ENCODE results near the gene CELSR1.

The CELSR1 gene

GRCh38 chr22:46392137-46392844 lies 145.1 kb downstream of the CELSR1 start:
- no peak for DNase-seq

GRCh38 chr22:46391486-46392136 lies 145.8 kb downstream of the CELSR1 start:
- no peak for DNase-seq

- no peak for DNase-seq
These were observed 146.6 kb downstream of the CELSR1 start for GRCh38 chr22:46390652-46391301.

GRCh38 chr22:46390105-46390651 lies 147.2 kb downstream of the CELSR1 start:
- DNase-seq = no peak

GRCh38 chr22:46389081-46389480 lies 148.3 kb downstream of the CELSR1 start:
- DNase-seq = no peak

GRCh38 chr22:46388647-46389046 lies 148.8 kb downstream of the CELSR1 start:
- no peak for DNase-seq

- DNase-seq = no peak
These were observed 149.7 kb downstream of the CELSR1 start for GRCh38 chr22:46387748-46388147.

GRCh38 chr22:46386312-46386711 lies 151.1 kb downstream of the CELSR1 start:
- DNase-seq = no peak

GRCh38 chr22:46382524-46382923 lies 154.9 kb downstream of the CELSR1 start:
- no peak for DNase-seq

GRCh38 chr22:46381731-46382130 lies 155.7 kb downstream of the CELSR1 start:
- DNase-seq = no peak

- DNase-seq = no peak
These were observed 156.3 kb downstream of the CELSR1 start for GRCh38 chr22:46381142-46381541.

- no peak for DNase-seq
These were observed 156.8 kb downstream of the CELSR1 start for GRCh38 chr22:46380581-46380980.

GRCh38 chr22:46380069-46380468 lies 157.4 kb downstream of the CELSR1 start:
- DNase-seq = no peak

GRCh38 chr22:46379066-46379930 lies 158.1 kb downstream of the CELSR1 start:
- DNase-seq = no peak

GRCh38 chr22:46378426-46379065 lies 158.9 kb downstream of the CELSR1 start:
- DNase-seq = no peak

- no peak for DNase-seq
These were observed 159.6 kb downstream of the CELSR1 start for GRCh38 chr22:46377525-46378425.

GRCh38 chr22:46376908-46377524 lies 160.4 kb downstream of the CELSR1 start:
- DNase-seq = no peak

- no peak for DNase-seq
These were observed 161.3 kb downstream of the CELSR1 start for GRCh38 chr22:46376111-46376510.

GRCh38 chr22:46374663-46375474 lies 162.6 kb downstream of the CELSR1 start:
- DNase-seq = no peak
